Fibroblast of pulmonary artery (primary cell): ENCODE data around the gene SPATC1L.

Experiments used
- DNase-seq: peaks from one replicate; pipeline ENCODE4 v3.0.0-alpha.2; 2010; ENCODE audit warnings: low read depth
- H3K4me3 ChIP-seq: replicated peaks from 2 replicates; pipeline ENCODE4 v1.5.1; 2011; ENCODE audit warnings: low read depth, mild to moderate bottlenecking, control low read depth, low read length, moderate library complexity
- CTCF ChIP-seq: IDR thresholded peaks from 2 replicates; pipeline ENCODE4 v1.5.1; 2011; ENCODE audit warnings: mild to moderate bottlenecking, control low read depth, low read length, inconsistent platforms; ENCODE audit errors: missing control alignments

The SPATC1L gene

GRCh38 chr21:46182548-46183336, 1.5 kb downstream of the SPATC1L start:
- no peak overlapping the region for H3K4me3 ChIP-seq
- no peak for DNase-seq
- TF ChIP-seq CTCF: no peak

- H3K4me3 ChIP-seq: no peak overlapping the region
- no peak for DNase-seq
- no peak for TF ChIP-seq CTCF
These were observed 2.2 kb downstream of the SPATC1L start for GRCh38 chr21:46181953-46182547.

GRCh38 chr21:46181436-46181835, 2.8 kb downstream of the SPATC1L start:
- no peak overlapping the region for H3K4me3 ChIP-seq
- DNase-seq: no peak
- no peak for TF ChIP-seq CTCF

- no peak overlapping the region for H3K4me3 ChIP-seq
- no peak for DNase-seq
- TF ChIP-seq CTCF: no peak
These were observed 3.4 kb downstream of the SPATC1L start for GRCh38 chr21:46180778-46181391.

- H3K4me3 ChIP-seq: no peak overlapping the region
- TF ChIP-seq CTCF: no peak
- DNase-seq: no peak
These were observed 4.1 kb downstream of the SPATC1L start for GRCh38 chr21:46180079-46180722.

- no peak for TF ChIP-seq CTCF
- no peak overlapping the region for H3K4me3 ChIP-seq
- no peak for DNase-seq
These were observed 4.6 kb downstream of the SPATC1L start for GRCh38 chr21:46179708-46180078.
